Kidney (tissue), 14 donors: ENCODE measurements around the gene KLHL21. TPM values are rescaled to one million over a fixed set of nuclear protein-coding genes. Genes with fewer than 3 reads are reported as not detected.

ENCODE experiments used
- DNase-seq, 5 donors: peaks; one replicate each; pipeline ENCODE4 v3.0.0-alpha.2; 2013 to 2020
- FAIRE-seq: peaks from 2 replicates; lab custom pipeline; 2012; peaks lifted over from hg19 to GRCh38; lab: Jason Lieb, UNC
- H3K27ac ChIP-seq, 2 donors: one replicate each; pipeline ENCODE4 v1.7.0; 2013; ENCODE audit warnings: low read depth in 2 of 2, low read length in 2 of 2, inconsistent platforms in 1 of 2
- H3K27me3 ChIP-seq: one replicate; pipeline ENCODE4 v1.7.1; 2013; ENCODE audit warnings: low read length, inconsistent platforms; ENCODE audit not compliant: control insufficient read depth, insufficient read depth
- H3K36me3 ChIP-seq, 3 donors: one replicate each; pipeline versions ENCODE4 v1.7.0 to v1.7.1; 2013; ENCODE audit warnings: low read length in 3 of 3, control low read depth in 1 of 3, inconsistent platforms in 1 of 3; ENCODE audit not compliant: insufficient read depth in 3 of 3, control insufficient read depth in 2 of 3
- H3K4me1 ChIP-seq, 3 donors: one replicate each; pipeline versions ENCODE4 v1.7.0 to v1.7.1; 2013; ENCODE audit warnings: low read length in 3 of 3, inconsistent platforms in 1 of 3, low read depth in 1 of 3; ENCODE audit not compliant: control insufficient read depth in 2 of 3, insufficient read depth in 2 of 3
- H3K4me3 ChIP-seq, 3 donors: one replicate each; pipeline versions ENCODE4 v1.7.0 to v1.8.1; 2013; ENCODE audit warnings: low read length in 3 of 3, control low read depth in 1 of 3, inconsistent platforms in 1 of 3
- H3K9ac ChIP-seq, 3 donors: one replicate each; pipeline versions ENCODE4 v1.7.0 to v1.7.1; 2013; ENCODE audit warnings: low read length in 3 of 3, control low read depth in 1 of 3, inconsistent platforms in 1 of 3
- H3K9me3 ChIP-seq, 3 donors: one replicate each; pipeline versions ENCODE4 v1.7.0 to v1.7.1; 2013; ENCODE audit warnings: low read length in 3 of 3, control low read depth in 1 of 3, inconsistent platforms in 1 of 3; ENCODE audit not compliant: control insufficient read depth in 2 of 3, insufficient read depth in 1 of 3
- CTCF ChIP-seq: IDR thresholded peaks from 3 replicates; pipeline ENCODE4 v1.5.1; 2012; ENCODE audit warnings: mild to moderate bottlenecking, moderate library complexity, borderline replicate concordance; ENCODE audit not compliant: insufficient read depth; ENCODE audit errors: extremely low read depth
- intact Hi-C: fragments of 100-400 bp; cut with DNase I; formaldehyde crosslinking; loops from one replicate; pipeline ENCODE4 v1.11.1; 2022
- polyA plus RNA-seq: library from polyadenylated mRNA; stranded (reverse); fragments of 350-450 nt; fragmentation: Illumina TruSeq; extraction: RNeasy Lipid Tissue Mini Kit (QIAGEN cat#74804); gene quantifications from one replicate; pipeline ENCODE4 v1.2.3, GENCODE V29; 2014; ENCODE audit warnings: low read depth, low replicate concordance; ENCODE audit not compliant: insufficient read depth
- total RNA-seq: library from RNA; stranded (reverse); fragmentation: NEBNext Ultra II Directional; extraction: Animal tissue kit (Norgen Biotek cat#: 25700); gene quantifications from one replicate; pipeline ENCODE4 v1.2.1, GENCODE V29; 2021
- donor health status: control.
- donor health status: control.
- donor health status: control.
- donor health status: control.
- donor health status: control.
- donor health status: DM: yes; HTN: yes; CAD: no.
- donor health status: Normal renal cell carcinoma (clear cell type).

Gene KLHL21
- total and polyA plus RNA-seq, 2 donors from 2014 or later: 13.9 to 25.0 TPM

- no peak overlapping the region for H3K27ac ChIP-seq
- H3K4me1 ChIP-seq: peaks cover 0 to 19% (median 4%) of the 10 kb centered on the region in 3 donors
- DNase-seq (no peak), FAIRE-seq (no peak)
- no peaks in the 10 kb centered on the region for H3K9me3 ChIP-seq
- peaks cover 0 to 14% (median 9%) of the 10 kb centered on the region in 3 donors for H3K36me3 ChIP-seq
- H3K4me3 ChIP-seq: no peak overlapping the region
- no peaks in the 10 kb centered on the region for H3K27me3 ChIP-seq
- H3K9ac ChIP-seq: no peak overlapping the region
- TF ChIP-seq CTCF: no peak
- intact Hi-C loops: no loop called here
Observed at GRCh38 chr1:6627031-6627430, 24.4 kb upstream of the KLHL21 start.

GRCh38 chr1:6625584-6626149, 23.0 kb upstream of the KLHL21 start:
- Histone ChIP-seq H3K27ac (peak overlapping the region; percentile 67 to 85), H3K9me3 (no peaks in the 10 kb centered on the region), H3K4me1 (peaks cover 0 to 23% (median 4%) of the 10 kb centered on the region in 3 donors), H3K36me3 (peaks cover 0 to 24% (median 13%) of the 10 kb centered on the region in 3 donors), H3K4me3 (peak overlapping the region; percentile 78 to 89 (median 79)), H3K9ac (peak overlapping the region; percentile 63 to 72 (median 65)), H3K27me3 (no peaks in the 10 kb centered on the region)
- TF ChIP-seq CTCF: no peak
- intact Hi-C loops: no loop called here
- DNase-seq (peak in 1 of 5 donors; percentile 43), FAIRE-seq (no peak)

- Histone ChIP-seq H3K9ac (peak within 1 kb of the TSS; percentile 63 to 72 (median 65)), H3K9me3 (no peaks in the 10 kb centered on the region), H3K27ac (peak within 1 kb of the TSS; percentile 85 to 88), H3K4me3 (peak within 1 kb of the TSS; percentile 78 to 89 (median 79)), H3K27me3 (no peaks in the 10 kb centered on the region), H3K4me1 (peaks cover 0 to 23% (median 4%) of the 10 kb centered on the region in 3 donors), H3K36me3 (peaks cover 4 to 23% (median 14%) of the 10 kb centered on the region in 3 donors)
- intact Hi-C loops: no loop called here
- no peak for TF ChIP-seq CTCF
- FAIRE-seq: no peak
- DNase-seq: peak; percentile 91 to 96 (median 93)
Observed at GRCh38 chr1:6624710-6625583, 22.3 kb upstream of the KLHL21 start, which contains the start of gene THAP3. Gene THAP3 (plus strand): TSS chr1:6624868. CDS start chr1:6625219, 351 bp downstream.
